Pons (tissue), 1 donor: Measurements from ENCODE around the gene PSME2.

Experiments used
- DNase-seq: peaks from one replicate; pipeline ENCODE4 v3.0.0-alpha.2; 2016; ENCODE audit warnings: low spot score

The PSME2 gene

GRCh38 chr14:24179294-24179960 lies 33.0 kb upstream of the PSME2 start:
- DNase-seq, result no peak

GRCh38 chr14:24178399-24179178 lies 32.2 kb upstream of the PSME2 start:
- DNase-seq, result no peak

GRCh38 chr14:24177891-24178290 lies 31.5 kb upstream of the PSME2 start:
- DNase-seq, result no peak

GRCh38 chr14:24177041-24177825 lies 30.8 kb upstream of the PSME2 start:
- DNase-seq, result no peak

GRCh38 chr14:24176599-24176998 lies 30.2 kb upstream of the PSME2 start:
- DNase-seq, result no peak

- no peak for DNase-seq
Measured at GRCh38 chr14:24172871-24173281, 26.5 kb upstream of the PSME2 start.

GRCh38 chr14:24172261-24172860 lies 26.0 kb upstream of the PSME2 start:
- no peak for DNase-seq

GRCh38 chr14:24171422-24172260 lies 25.2 kb upstream of the PSME2 start, which contains the start of gene REC8:
REC8 (plus strand) TSS chr14:24172080; CDS start chr14:24172553, 473 bp downstream.
- peak; percentile 94 for DNase-seq

- DNase-seq, result no peak
Measured at GRCh38 chr14:24167469-24168114, 21.2 kb upstream of the PSME2 start.

GRCh38 chr14:24165785-24166184 lies 19.4 kb upstream of the PSME2 start:
- DNase-seq, result no peak

GRCh38 chr14:24164518-24164991 lies 18.1 kb upstream of the PSME2 start:
- no peak for DNase-seq

GRCh38 chr14:24162093-24162492 lies 15.7 kb upstream of the PSME2 start:
- DNase-seq, result no peak

- DNase-seq, result peak; percentile 96
Measured at GRCh38 chr14:24160850-24161804, 14.7 kb upstream of the PSME2 start, which contains the start of gene IRF9. IRF9 (plus strand) TSS chr14:24161265; CDS start chr14:24162145, 880 bp downstream.

- DNase-seq, result no peak
Measured at GRCh38 chr14:24160499-24160849, 14.1 kb upstream of the PSME2 start.

- no peak for DNase-seq
Measured at GRCh38 chr14:24159777-24160498, 13.5 kb upstream of the PSME2 start.

GRCh38 chr14:24157331-24157730 lies 10.9 kb upstream of the PSME2 start:
- DNase-seq, result no peak

- no peak for DNase-seq
Measured at GRCh38 chr14:24156840-24157239, 10.4 kb upstream of the PSME2 start.

GRCh38 chr14:24155100-24155499 lies 8.7 kb upstream of the PSME2 start:
- no peak for DNase-seq
